IPS DF 6.9 (cell line): ENCODE results near the gene GCH1.

Source experiments
- DNase-seq: peaks from one replicate; pipeline ENCODE4 v3.0.0-alpha.2; 2013; ENCODE audit warnings: low read depth, low spot score
- H3K27ac ChIP-seq: one replicate; pipeline ENCODE4 v1.5.1; 2013; ENCODE audit warnings: low read length, control low read depth
- H3K27me3 ChIP-seq: 2 replicates; pipeline ENCODE4 v1.6.1; 2013; ENCODE audit warnings: mild to moderate bottlenecking, low read length; ENCODE audit not compliant: control insufficient read depth, insufficient read depth
- H3K36me3 ChIP-seq: 2 replicates; pipeline ENCODE4 v1.6.1; 2013; ENCODE audit warnings: low read length; ENCODE audit not compliant: control insufficient read depth, insufficient read depth
- H3K4me1 ChIP-seq: 2 replicates; pipeline ENCODE4 v1.6.1; 2013; ENCODE audit warnings: low read length; ENCODE audit not compliant: control insufficient read depth, insufficient read depth
- H3K4me3 ChIP-seq: 2 replicates; pipeline ENCODE4 v1.5.1; 2013; ENCODE audit warnings: mild to moderate bottlenecking, low read length
- H3K9me3 ChIP-seq: 2 replicates; pipeline ENCODE4 v1.6.1; 2013; ENCODE audit warnings: low read length, inconsistent platforms; ENCODE audit not compliant: control insufficient read depth, insufficient read depth
- WGBS: extraction: QIAGEN DNeasy Blood & Tissue Kit; methylation state at CpG from one replicate; pipeline ENCODE4 v1.1.7; 2013; ENCODE audit warnings: mixed read lengths, missing lambda C conversion rate; ENCODE audit not compliant: insufficient read length, insufficient coverage; 5-methylcytosine and 5-hydroxymethylcytosine counted together

The GCH1 gene

DNA sequence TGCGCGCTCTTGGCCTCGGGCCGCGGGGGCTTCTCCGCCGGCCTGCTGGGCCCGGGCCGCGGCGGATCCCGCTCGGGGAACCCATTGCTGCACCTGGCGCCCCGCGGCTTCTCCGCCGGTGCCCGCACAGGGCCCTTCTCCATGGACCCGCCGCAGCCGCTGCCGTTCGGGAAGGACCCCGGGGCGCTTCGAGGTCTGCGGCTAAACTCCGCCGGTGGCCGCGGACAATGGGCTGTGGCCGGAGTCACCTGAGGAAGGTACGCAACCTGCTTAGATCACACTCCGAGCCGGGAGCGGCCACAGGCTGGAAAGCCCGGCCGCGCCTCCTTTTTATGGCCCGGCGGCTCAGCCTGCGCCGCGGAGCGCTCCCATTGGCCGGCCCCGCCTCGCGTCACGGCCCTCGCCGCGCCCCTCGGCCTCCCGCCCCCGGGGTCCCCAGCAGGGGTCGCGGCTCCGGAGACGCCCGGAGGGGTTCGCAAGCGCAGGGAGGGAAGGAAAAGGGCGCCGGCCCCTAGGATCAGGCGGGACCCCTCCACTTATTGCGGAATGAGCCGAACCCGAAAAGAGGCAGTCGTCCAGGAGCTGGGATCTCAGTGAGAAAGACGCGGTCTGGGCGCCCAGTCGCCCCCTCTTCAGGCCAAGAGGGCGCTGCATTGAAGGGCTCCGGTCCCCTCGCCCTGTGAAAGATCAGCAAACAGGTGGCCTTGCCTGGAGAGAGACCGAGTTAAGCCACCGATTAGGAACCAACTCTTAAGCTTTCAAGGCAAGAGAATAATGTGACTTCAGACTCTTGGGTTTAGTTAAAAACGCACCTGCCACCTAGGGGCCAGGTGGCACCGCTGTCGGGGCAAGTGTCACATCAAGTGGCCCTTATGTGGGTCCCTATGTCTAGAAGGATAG lies at the start of gene GCH1:
GCH1 (minus strand) TSS at position 306 of the 900 bp plus-strand sequence; CDS start at position 143, 163 bp downstream.
- DNase-seq, result no peak
- WGBS, result no CpG with 5 or more reads among the region's 83 CpGs
- Histone ChIP-seq H3K9me3 (no peaks in the 10 kb centered on the region), H3K36me3 (no peaks in the 10 kb centered on the region), H3K4me1 (no peaks in the 10 kb centered on the region), H3K27ac (no peak within 1 kb of the TSS), H3K4me3 (peak within 1 kb of the TSS; percentile 52; the same call in 1 of the 2 replicates), H3K27me3 (peaks cover 12% of the 10 kb centered on the region)

DNA sequence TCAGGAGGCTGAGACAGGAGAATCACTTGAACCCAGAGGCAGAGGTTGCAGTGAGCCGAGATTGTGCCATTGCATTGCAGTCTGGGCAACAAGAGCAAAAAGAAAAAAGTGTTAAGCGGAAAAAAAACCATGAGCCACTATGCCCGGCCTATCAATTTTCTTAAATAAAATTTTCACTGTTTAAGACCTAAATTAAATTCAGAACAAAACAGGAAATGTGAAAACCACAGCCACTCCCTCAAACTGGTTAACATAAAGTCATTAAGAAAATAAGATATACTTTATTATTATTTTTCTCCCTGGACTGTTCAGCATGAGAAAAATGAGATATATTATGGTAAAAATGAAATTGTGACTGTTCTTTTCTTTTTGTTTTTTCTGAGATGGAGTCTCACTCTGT lies 44.6 kb upstream of the GCH1 start:
- Histone ChIP-seq H3K4me1 (no peaks in the 10 kb centered on the region), H3K27me3 (no peaks in the 10 kb centered on the region), H3K9me3 (peaks cover 1% of the 10 kb centered on the region), H3K36me3 (peaks cover 12% of the 10 kb centered on the region; the same call in 1 of the 2 replicates), H3K4me3 (no peak overlapping the region), H3K27ac (no peak overlapping the region)
- DNase-seq, result no peak
- WGBS, result no CpG with 5 or more reads among the region's 3 CpGs

DNA sequence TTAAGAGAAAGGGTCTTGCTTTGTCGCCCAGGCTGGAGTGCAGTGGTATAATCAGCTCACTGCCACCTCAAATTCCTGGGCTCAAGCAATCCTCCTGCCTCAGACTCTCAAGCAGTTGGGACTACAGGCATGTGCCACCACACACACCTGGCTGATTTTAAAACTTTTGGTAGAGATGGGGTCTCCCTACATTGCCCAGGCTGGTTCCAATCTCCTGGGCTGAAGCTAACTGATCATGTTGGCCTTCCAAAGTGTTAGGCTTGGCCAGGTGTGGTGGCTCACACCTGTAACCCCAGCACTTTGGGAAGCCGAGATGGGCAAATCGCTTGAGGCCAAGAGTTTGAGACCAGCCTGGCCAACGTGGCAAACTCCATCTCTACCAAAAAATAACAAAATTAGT lies 43.9 kb upstream of the GCH1 start:
- Histone ChIP-seq H3K36me3 (peaks cover 12% of the 10 kb centered on the region; the same call in 1 of the 2 replicates), H3K4me3 (no peak overlapping the region), H3K27me3 (no peaks in the 10 kb centered on the region), H3K9me3 (peaks cover 1% of the 10 kb centered on the region), H3K27ac (no peak overlapping the region), H3K4me1 (no peaks in the 10 kb centered on the region)
- WGBS, result no CpG with 5 or more reads among the region's 4 CpGs
- DNase-seq, result no peak

- H3K4me3 ChIP-seq, result no peak overlapping the region
- H3K36me3 ChIP-seq, result peaks cover 12% of the 10 kb centered on the region; the same call in 1 of the 2 replicates
- H3K4me1 ChIP-seq, result no peaks in the 10 kb centered on the region
- H3K27me3 ChIP-seq, result no peaks in the 10 kb centered on the region
- no peak for DNase-seq
- peaks cover 1% of the 10 kb centered on the region for H3K9me3 ChIP-seq
- H3K27ac ChIP-seq, result no peak overlapping the region
- no CpG with 5 or more reads among the region's 9 CpGs for WGBS
Measured at GRCh38 chr14:54944737-54945391, 42.2 kb upstream of the GCH1 start.

DNA sequence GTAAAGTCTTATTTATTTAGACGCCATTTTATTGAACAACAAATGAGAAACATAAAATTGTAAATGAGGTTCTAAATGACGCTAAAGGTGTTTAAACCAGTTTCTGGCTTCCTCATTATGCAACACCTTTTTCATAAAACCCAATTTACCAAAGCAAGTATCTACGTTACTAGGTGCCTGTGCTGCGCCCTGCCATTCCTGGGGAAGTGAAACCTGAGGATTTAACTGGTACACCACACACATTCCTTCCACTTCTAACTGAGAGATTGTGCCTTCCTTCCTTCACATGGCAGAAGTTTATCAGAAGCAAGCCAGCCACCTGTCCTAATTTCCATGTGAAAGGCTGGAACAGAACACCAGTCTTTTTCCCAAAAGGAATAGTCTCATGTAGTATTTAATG lies 40.3 kb upstream of the GCH1 start:
- H3K4me3 ChIP-seq, result no peak overlapping the region
- no peak overlapping the region for H3K27ac ChIP-seq
- DNase-seq, result no peak
- H3K27me3 ChIP-seq, result no peaks in the 10 kb centered on the region
- peaks cover 4% of the 10 kb centered on the region; the same call in 1 of the 2 replicates for H3K36me3 ChIP-seq
- WGBS, result no CpG with 5 or more reads among the region's 4 CpGs
- H3K4me1 ChIP-seq, result no peaks in the 10 kb centered on the region
- no peaks in the 10 kb centered on the region for H3K9me3 ChIP-seq

GRCh38 chr14:54936816-54937215 lies 34.2 kb upstream of the GCH1 start:
- whole genome bisulfite sequencing, result no CpG with 5 or more reads among the region's 1 CpG
- Histone ChIP-seq H3K4me1 (no peaks in the 10 kb centered on the region), H3K27me3 (no peaks in the 10 kb centered on the region), H3K36me3 (no peaks in the 10 kb centered on the region; the same call in 1 of the 2 replicates), H3K27ac (no peak overlapping the region), H3K9me3 (no peaks in the 10 kb centered on the region), H3K4me3 (no peak overlapping the region)
- no peak for DNase-seq

DNA sequence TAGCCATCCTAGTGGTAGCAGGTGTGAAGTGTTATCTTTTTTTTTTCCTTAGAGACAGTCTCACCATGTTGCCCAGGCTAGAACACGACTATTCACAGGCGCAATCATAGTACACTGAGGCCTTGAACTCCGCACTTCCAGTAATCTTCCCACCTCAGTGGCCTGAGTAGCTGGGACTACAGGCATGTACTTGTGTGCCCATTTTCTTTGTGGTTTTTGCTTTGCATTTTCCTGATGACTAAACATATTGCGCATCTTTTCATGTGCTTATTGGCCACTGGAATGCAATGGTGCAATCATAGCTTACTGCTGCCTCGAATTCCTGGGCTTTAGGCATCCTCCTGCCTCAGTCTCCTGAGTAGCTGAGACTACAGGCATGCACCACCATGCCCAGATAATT lies 33.3 kb upstream of the GCH1 start:
- no peaks in the 10 kb centered on the region; the same call in 1 of the 2 replicates for H3K36me3 ChIP-seq
- no peak for DNase-seq
- WGBS, result no CpG with 5 or more reads among the region's 5 CpGs

GRCh38 chr14:54935100-54935499 lies 32.5 kb upstream of the GCH1 start:
- WGBS, result no CpG with 5 or more reads among the region's 2 CpGs
- Histone ChIP-seq H3K9me3 (no peaks in the 10 kb centered on the region), H3K27ac (no peak overlapping the region), H3K27me3 (no peaks in the 10 kb centered on the region), H3K36me3 (no peaks in the 10 kb centered on the region; the same call in 1 of the 2 replicates), H3K4me3 (no peak overlapping the region), H3K4me1 (no peaks in the 10 kb centered on the region)
- no peak for DNase-seq

More for the DNA sequence above, 33.3 kb upstream of the GCH1 start:
- no peaks in the 10 kb centered on the region for H3K9me3 ChIP-seq
- no peak overlapping the region for H3K4me3 ChIP-seq
- H3K4me1 ChIP-seq, result no peaks in the 10 kb centered on the region
- H3K27ac ChIP-seq, result no peak overlapping the region
- H3K27me3 ChIP-seq, result no peaks in the 10 kb centered on the region

GRCh38 chr14:54933006-54933405 lies 30.4 kb upstream of the GCH1 start:
- Histone ChIP-seq H3K4me3 (no peak overlapping the region), H3K9me3 (no peaks in the 10 kb centered on the region), H3K27ac (no peak overlapping the region), H3K27me3 (no peaks in the 10 kb centered on the region), H3K4me1 (no peaks in the 10 kb centered on the region), H3K36me3 (no peaks in the 10 kb centered on the region)
- no peak for DNase-seq
- no CpG with 5 or more reads among the region's 1 CpG for WGBS

DNA sequence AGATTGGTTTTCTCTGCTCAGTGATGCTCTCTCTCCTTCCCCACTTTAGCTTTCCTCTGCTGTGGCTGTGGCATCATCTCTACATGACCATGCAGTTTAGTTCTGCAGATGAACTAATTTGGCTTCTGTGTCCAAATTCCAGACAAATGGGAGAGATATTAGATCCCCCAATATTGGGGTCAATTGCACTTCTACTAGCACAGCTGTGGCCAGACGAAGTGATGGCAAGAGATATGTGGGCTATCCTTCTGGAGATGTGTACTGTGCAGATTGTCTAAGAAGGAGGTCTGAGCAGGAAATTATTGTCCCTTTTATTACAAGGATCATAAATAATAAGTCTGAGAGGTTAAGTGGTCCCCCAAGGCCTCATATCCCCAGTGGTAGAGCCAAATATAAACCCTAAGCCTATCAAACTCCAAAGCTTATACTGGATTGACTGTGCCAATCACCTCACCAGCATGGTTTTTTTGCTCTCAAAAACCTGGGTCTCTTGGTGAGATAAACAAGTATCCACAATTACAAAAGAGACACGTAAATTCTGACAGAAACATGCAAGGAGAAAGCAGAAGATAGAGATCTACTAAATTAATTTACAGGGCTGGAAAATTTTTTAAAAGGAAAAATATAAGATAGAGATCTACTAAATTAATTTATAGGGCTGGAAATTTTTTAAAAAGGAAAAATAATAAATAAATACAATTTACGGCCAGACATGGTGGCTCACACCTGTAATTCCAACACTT lies 29.1 kb upstream of the GCH1 start:
- Histone ChIP-seq H3K27me3 (no peaks in the 10 kb centered on the region), H3K9me3 (no peaks in the 10 kb centered on the region), H3K4me1 (no peaks in the 10 kb centered on the region), H3K27ac (no peak overlapping the region), H3K4me3 (no peak overlapping the region), H3K36me3 (no peaks in the 10 kb centered on the region)
- no peak for DNase-seq
- WGBS, result no CpG with 5 or more reads among the region's 3 CpGs
